Stimulated activated CD4-positive, alpha-beta T cell treated with anti-CD3 and anti-CD28 coated beads, Interleukin-4, amount 100 ng/mL, for 1 hour (primary cell): ENCODE data around the gene NACA2.

ENCODE experiments used
- DNase-seq: peaks from one replicate; pipeline ENCODE4 v3.0.0-alpha.2; 2020

Gene NACA2

DNA sequence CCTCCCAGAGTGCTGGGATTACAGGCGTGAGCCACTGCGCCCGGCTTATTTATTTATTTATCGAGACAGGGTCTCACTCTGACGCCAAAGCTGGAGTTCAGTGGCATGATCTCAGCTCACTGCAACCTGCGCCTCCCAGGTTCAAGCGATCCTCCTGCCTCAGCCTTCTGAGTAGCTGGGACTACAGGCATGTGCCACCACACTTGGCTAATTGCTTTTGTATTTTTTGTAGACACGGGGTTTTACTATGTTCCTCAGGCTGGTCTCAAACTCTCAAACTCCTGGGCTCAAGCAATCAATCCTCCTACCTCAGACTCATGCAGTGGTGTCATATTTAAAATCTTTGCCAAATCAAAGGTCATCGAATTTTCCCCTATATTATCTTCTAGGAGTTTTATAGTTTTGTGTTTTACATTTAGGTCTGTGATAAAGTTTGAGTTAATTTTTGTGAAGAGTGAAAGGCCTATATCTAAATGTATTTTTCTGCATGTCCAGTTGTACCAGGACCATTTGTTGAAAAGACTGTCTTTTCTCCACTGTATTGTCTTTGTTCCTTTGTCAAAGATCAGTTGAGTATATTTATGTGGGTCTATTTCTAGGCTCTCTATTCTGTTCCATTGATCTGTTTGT lies 47.1 kb downstream of the NACA2 start:
- no peak for DNase-seq

- DNase-seq: no peak
Observed at GRCh38 chr17:61542027-61542426, 49.0 kb downstream of the NACA2 start.

- no peak for DNase-seq
Observed at GRCh38 chr17:61540874-61541273, 50.1 kb downstream of the NACA2 start.
